Activated CD8-positive, alpha-beta memory T cell treated with anti-CD3 and anti-CD28 coated beads for 48 hours (primary cell): ENCODE measurements around the gene MAPT.

ENCODE experiments used
- DNase-seq, 3 experiments: peaks; one replicate each; pipeline ENCODE4 v3.0.0-alpha.2; 2020; ENCODE audit warnings: low read depth in 2 of 3, low spot score in 2 of 3

Gene MAPT

GRCh38 chr17:46026166-46027047, 132.1 kb downstream of the MAPT start:
- DNase-seq = no peak

GRCh38 chr17:46027048-46027975, 133.0 kb downstream of the MAPT start:
- DNase-seq = no peak

GRCh38 chr17:46027976-46028325, 133.6 kb downstream of the MAPT start:
- DNase-seq = no peak

GRCh38 chr17:46028374-46028773, 134.0 kb downstream of the MAPT start:
- DNase-seq = no peak

- no peak for DNase-seq
These were observed 134.7 kb downstream of the MAPT start for GRCh38 chr17:46028981-46029565.

- no peak for DNase-seq
These were observed 135.3 kb downstream of the MAPT start for GRCh38 chr17:46029627-46030026.

- DNase-seq = no peak
These were observed 136.4 kb downstream of the MAPT start for GRCh38 chr17:46030752-46031151.

GRCh38 chr17:46031440-46031839, 137.1 kb downstream of the MAPT start:
- DNase-seq = no peak

- no peak for DNase-seq
These were observed 137.6 kb downstream of the MAPT start for GRCh38 chr17:46031920-46032319.

- DNase-seq = no peak
These were observed 138.6 kb downstream of the MAPT start for GRCh38 chr17:46032909-46033308.

GRCh38 chr17:46033392-46033791, 139.0 kb downstream of the MAPT start:
- DNase-seq = no peak

GRCh38 chr17:46035112-46035818, 140.9 kb downstream of the MAPT start:
- DNase-seq = no peak

- no peak for DNase-seq
These were observed 142.1 kb downstream of the MAPT start for GRCh38 chr17:46036491-46036890.

- DNase-seq = no peak
These were observed 143.4 kb downstream of the MAPT start for GRCh38 chr17:46037722-46038255.

- DNase-seq = no peak
These were observed 144.1 kb downstream of the MAPT start for GRCh38 chr17:46038414-46038813.

- no peak for DNase-seq
These were observed 144.6 kb downstream of the MAPT start for GRCh38 chr17:46038937-46039336.

- DNase-seq = no peak
These were observed 145.3 kb downstream of the MAPT start for GRCh38 chr17:46039592-46040186.

GRCh38 chr17:46042246-46042645, 147.9 kb downstream of the MAPT start:
- DNase-seq = no peak

- no peak for DNase-seq
These were observed 148.6 kb downstream of the MAPT start for GRCh38 chr17:46042925-46043324.

- no peak for DNase-seq
These were observed 149.3 kb downstream of the MAPT start for GRCh38 chr17:46043606-46044005.
